A549 (cell line): ENCODE data around the gene CMKLR1. TPM values are rescaled to one million over a fixed set of nuclear protein-coding genes. Genes with fewer than 3 reads are reported as not detected.

ENCODE experiments used
- ATAC-seq, 2 experiments: fragments of 200-7000 bp in 1 of 2; fragments of >200 bp in 1 of 2; cut with Nextera tagmentation in 1 of 2; cut with Tn5 transposase in 1 of 2; 3 replicates each; pipeline versions ENCODE4 v1.8.0 to v1.9.1; 2018 to 2020; ENCODE audit warnings: mild to moderate bottlenecking in 1 of 2, moderate library complexity in 1 of 2
- CTCF ChIA-PET: fragments of 300-600 bp; sonication (Branson Sonifier 250); formaldehyde crosslinking; extraction: SDS; loops from one replicate; lab custom pipeline; 2021; ENCODE audit warnings: antibody characterized with exemption, inconsistent platforms; lab: Yijun Ruan, JAX
- POLR2A ChIA-PET: fragments of 350-600 bp; formaldehyde crosslinking; extraction: SDS; loops from one replicate; lab custom pipeline; 2021; ENCODE audit warnings: antibody characterized with exemption, inconsistent platforms; lab: Yijun Ruan, JAX
- DNase-seq, 2 experiments: peaks; one replicate each; pipeline versions ENCODE4 v3.0.0 to v3.0.0-alpha.2; 2011 to 2016; ENCODE audit warnings: low read depth in 1 of 2, low spot score in 1 of 2
- FAIRE-seq: peaks from 2 replicates; lab custom pipeline; 2011; peaks lifted over from hg19 to GRCh38; lab: Jason Lieb, UNC
- H3K27ac ChIP-seq, 2 experiments: fragments of >200 bp; sonication (Bioruptor Twin); formaldehyde crosslinking; 3 replicates each; pipeline ENCODE4 v1.5.1; 2016 to 2017
- H3K4me1 ChIP-seq: fragments of >200 bp; sonication (Bioruptor Twin); formaldehyde crosslinking; 3 replicates; pipeline ENCODE4 v1.6.1; 2016
- H3K4me2 ChIP-seq: fragments of >200 bp; sonication (Bioruptor Twin); formaldehyde crosslinking; 3 replicates; pipeline ENCODE4 v1.6.1; 2016
- H3K4me3 ChIP-seq: fragments of >200 bp; sonication (Bioruptor Twin); formaldehyde crosslinking; 3 replicates; pipeline ENCODE4 v1.5.1; 2016
- H3K9me3 ChIP-seq: fragments of >200 bp; sonication (Bioruptor Twin); formaldehyde crosslinking; 3 replicates; pipeline ENCODE4 v1.6.1; 2016
- CBX8 ChIP-seq: fragments of 200-600 bp; sonication (generic); IDR thresholded peaks from 2 replicates; pipeline ENCODE4 v1.6.1; 2016
- CEBPB ChIP-seq, 2 experiments: fragments of >200 bp in 1 of 2; sonication (Bioruptor Twin) in 1 of 2; formaldehyde crosslinking in 1 of 2; IDR thresholded peaks; 2 replicates each; pipeline ENCODE4 v1.6.1; 2012 to 2016
- CHD2 ChIP-seq: fragments of 150-350 bp; IDR thresholded peaks from 2 replicates; pipeline ENCODE4 v1.6.1; 2014; ENCODE audit warnings: low read length; ENCODE audit not compliant: partially characterized antibody
- CHD4 ChIP-seq: fragments of 200-600 bp; sonication (generic); IDR thresholded peaks from 2 replicates; pipeline ENCODE4 v1.6.1; 2016; ENCODE audit warnings: antibody characterized with exemption, mild to moderate bottlenecking, borderline replicate concordance
- EHF ChIP-seq: fragments of 250-450 bp; sonication (Bioruptor Pico); IDR thresholded peaks from 2 replicates; pipeline ENCODE4 v1.5.0; 2020; ENCODE audit warnings: mild to moderate bottlenecking
- FOSL2 ChIP-seq, 2 experiments: fragments of 450-650 bp in 1 of 2; fragments of >200 bp in 1 of 2; sonication (Bioruptor Twin) in 1 of 2; formaldehyde crosslinking; IDR thresholded peaks; 2 replicates each; pipeline versions ENCODE4 v1.5.0 to v1.6.1; 2016 to 2020; ENCODE audit warnings: mild to moderate bottlenecking in 1 of 2, moderate library complexity in 1 of 2
- FOXS1 ChIP-seq: fragments of 250-450 bp; sonication (Bioruptor Pico); IDR thresholded peaks from 2 replicates; pipeline ENCODE4 v1.5.0; 2020; ENCODE audit warnings: mild to moderate bottlenecking, moderate library complexity
- HDAC2 ChIP-seq: fragments of 200-600 bp; sonication (generic); IDR thresholded peaks from 2 replicates; pipeline ENCODE4 v1.6.1; 2016
- HEYL ChIP-seq: fragments of 250-450 bp; sonication (Bioruptor Pico); IDR thresholded peaks from 2 replicates; pipeline ENCODE4 v1.8.0; 2021; ENCODE audit warnings: mild to moderate bottlenecking, moderate library complexity
- HOXB5 ChIP-seq: fragments of 250-450 bp; sonication (Bioruptor Pico); IDR thresholded peaks from 2 replicates; pipeline ENCODE4 v1.5.0; 2020; ENCODE audit warnings: mild to moderate bottlenecking, moderate library complexity
- JUN ChIP-seq, 2 experiments: fragments of >200 bp; sonication (Bioruptor Twin); formaldehyde crosslinking; IDR thresholded peaks; 2 replicates in 1 of 2; 3 replicates in 1 of 2; pipeline ENCODE4 v1.6.1; 2016 to 2017
- KDM5A ChIP-seq: fragments of 200-600 bp; sonication (generic); IDR thresholded peaks from 2 replicates; pipeline ENCODE4 v1.6.1; 2016; ENCODE audit warnings: antibody characterized with exemption, mild to moderate bottlenecking
- MAZ ChIP-seq: fragments of 150-350 bp; IDR thresholded peaks from 2 replicates; pipeline ENCODE4 v1.6.1; 2014; ENCODE audit warnings: antibody characterized with exemption, low read depth, low read length, borderline replicate concordance
- MYC ChIP-seq: IDR thresholded peaks from 2 replicates; pipeline ENCODE4 v1.6.1; 2012; ENCODE audit warnings: mild to moderate bottlenecking, inconsistent platforms, low read length, improper control_type of control experiment, borderline replicate concordance
- PHF8 ChIP-seq: fragments of 200-600 bp; sonication (generic); IDR thresholded peaks from 2 replicates; pipeline ENCODE4 v1.6.1; 2016; ENCODE audit warnings: low read depth, mild to moderate bottlenecking, antibody characterized with exemption, moderate library complexity, borderline replicate concordance
- POLR2A ChIP-seq: IDR thresholded peaks from 2 replicates; pipeline ENCODE4 v1.6.1; 2012; ENCODE audit warnings: mild to moderate bottlenecking, low read length
- POLR2AphosphoS2 ChIP-seq: conservative IDR thresholded peaks from 2 replicates; pipeline ENCODE4 v1.6.1; 2012; ENCODE audit warnings: low read length, improper control_type of control experiment, inconsistent platforms
- RAD21 ChIP-seq, 2 experiments: fragments of >200 bp in 1 of 2; sonication (Bioruptor Twin) in 1 of 2; formaldehyde crosslinking in 1 of 2; IDR thresholded peaks in 1 of 2; conservative IDR thresholded peaks in 1 of 2; 2 replicates in 1 of 2; 3 replicates in 1 of 2; pipeline ENCODE4 v1.6.1; 2012 to 2018; ENCODE audit warnings: inconsistent platforms in 1 of 2
- RFX5 ChIP-seq: fragments of 450-650 bp; IDR thresholded peaks from 2 replicates; pipeline ENCODE4 v1.7.1; 2014; ENCODE audit warnings: antibody characterized with exemption, mild to moderate bottlenecking, moderate library complexity
- SMC3 ChIP-seq: fragments of >200 bp; sonication (Bioruptor Twin); formaldehyde crosslinking; IDR thresholded peaks from 3 replicates; pipeline ENCODE4 v1.6.1; 2018; ENCODE audit warnings: inconsistent platforms
- SREBF2 ChIP-seq: fragments of 450-650 bp; IDR thresholded peaks from 2 replicates; pipeline ENCODE4 v1.6.1; 2014; ENCODE audit warnings: mild to moderate bottlenecking, moderate library complexity
- TFCP2L1 ChIP-seq: fragments of 250-450 bp; sonication (Bioruptor Pico); IDR thresholded peaks from 2 replicates; pipeline ENCODE4 v1.5.0; 2021; ENCODE audit warnings: mild to moderate bottlenecking
- ZFP36 ChIP-seq: fragments of 450-650 bp; IDR thresholded peaks from 2 replicates; pipeline ENCODE4 v1.6.1; 2014; ENCODE audit warnings: borderline replicate concordance; ENCODE audit not compliant: partially characterized antibody
- WGBS: methylation state at CpG from one replicate; pipeline ENCODE4 v1.1.6; 2017; ENCODE audit errors: missing lambda C conversion rate; 5-methylcytosine and 5-hydroxymethylcytosine counted together
- polyA plus RNA-seq, 4 experiments: library from polyadenylated mRNA; depleted of rRNA in 3 of 4; stranded (reverse); fragments of >200 nt; fragmentation: RNase III in 1 of 4; extraction: RNeasy Plus Mini Kit Qiagen cat#74134 plus additional on column Dnase treatment in 1 of 4; gene quantifications; 2 replicates in 3 of 4; 3 replicates in 1 of 4; pipeline ENCODE4 v1.2.3, GENCODE V29; 2011 to 2017
- TF ChIP-seq, protein P1 (sequence below): fragments of >200 bp; sonication (Bioruptor Twin); formaldehyde crosslinking; IDR thresholded peaks from 2 replicates; pipeline ENCODE4 v1.6.1; 2016
- TF ChIP-seq, protein P2 (sequence below): IDR thresholded peaks from 2 replicates; pipeline ENCODE4 v1.6.1; 2012; ENCODE audit warnings: low read depth, borderline replicate concordance
- TF ChIP-seq, protein P3 (sequence below): fragments of 200-600 bp; sonication (generic); IDR thresholded peaks from 2 replicates; pipeline ENCODE4 v1.6.1; 2016; ENCODE audit warnings: antibody characterized with exemption, mild to moderate bottlenecking, moderate library complexity
- TF ChIP-seq, protein P4 (sequence below): fragments of 250-450 bp; sonication (Bioruptor Pico); IDR thresholded peaks from 2 replicates; pipeline ENCODE4 v1.5.0; 2020; ENCODE audit warnings: low read depth, mild to moderate bottlenecking, moderate library complexity

Gene CMKLR1
- polyA plus RNA-seq, 2 of the 4 experiments (the other 2 are of a cell fraction): not detected

GRCh38 chr12:108260039-108260438 is 79.1 kb downstream of the CMKLR1 start:
- Histone ChIP-seq H3K27ac (no peak overlapping the region), H3K4me3 (no peak overlapping the region), H3K4me2 (no peak overlapping the region), H3K9me3 (peaks cover 19% of the 10 kb centered on the region; the same call in 2 of the 3 replicates), H3K4me1 (no peaks in the 10 kb centered on the region)
- POLR2A ChIA-PET: no interaction called here
- DNase-seq (no peak), ATAC-seq (no peak), FAIRE-seq (no peak)
- 2% methylated on average over 3 of the region's 3 CpGs for WGBS
- no peak for TF ChIP-seq CHD2
- no peak for TF ChIP-seq PHF8
- TF ChIP-seq EHF (CRISPR knock-in tag): no peak
- TF ChIP-seq, protein P1, sequence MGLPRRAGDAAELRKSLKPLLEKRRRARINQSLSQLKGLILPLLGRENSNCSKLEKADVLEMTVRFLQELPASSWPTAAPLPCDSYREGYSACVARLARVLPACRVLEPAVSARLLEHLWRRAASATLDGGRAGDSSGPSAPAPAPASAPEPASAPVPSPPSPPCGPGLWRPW: no peak
- TF ChIP-seq POLR2A: no peak
- TF ChIP-seq RAD21 (conservative IDR thresholded peaks at IDR 0.05 in 1 of 2, IDR thresholded peaks at IDR 0.05 in 1 of 2): no peak
- CTCF ChIA-PET: no interaction called here

GRCh38 chr12:108257610-108258106 is 81.5 kb downstream of the CMKLR1 start:
- Histone ChIP-seq H3K4me2 (no peak overlapping the region), H3K4me3 (no peak overlapping the region), H3K27ac (no peak overlapping the region), H3K9me3 (peaks cover 19% of the 10 kb centered on the region; the same call in 2 of the 3 replicates), H3K4me1 (no peaks in the 10 kb centered on the region)
- no peak for DNase-seq
- POLR2A ChIA-PET: no interaction called here
- 30% methylated on average over 4 of the region's 4 CpGs for WGBS
- TF ChIP-seq CEBPB (IDR thresholded peaks at IDR 0.05): no peak
- TF ChIP-seq FOXS1 (CRISPR knock-in tag): no peak
- TF ChIP-seq MYC: no peak
- TF ChIP-seq, protein P2, sequence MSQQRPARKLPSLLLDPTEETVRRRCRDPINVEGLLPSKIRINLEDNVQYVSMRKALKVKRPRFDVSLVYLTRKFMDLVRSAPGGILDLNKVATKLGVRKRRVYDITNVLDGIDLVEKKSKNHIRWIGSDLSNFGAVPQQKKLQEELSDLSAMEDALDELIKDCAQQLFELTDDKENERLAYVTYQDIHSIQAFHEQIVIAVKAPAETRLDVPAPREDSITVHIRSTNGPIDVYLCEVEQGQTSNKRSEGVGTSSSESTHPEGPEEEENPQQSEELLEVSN: no peak
- TF ChIP-seq MAZ: no peak
- TF ChIP-seq, protein P1: no peak
- no peak for TF ChIP-seq POLR2AphosphoS2
- no peak for TF ChIP-seq HEYL (CRISPR knock-in tag)
- TF ChIP-seq FOSL2 (IDR thresholded peaks at IDR 0.05): no peak
- TF ChIP-seq FOSL2 (CRISPR knock-in tag; IDR thresholded peaks at IDR 0.05): no peak
- TF ChIP-seq JUN (IDR thresholded peaks at IDR 0.05): no peak
- TF ChIP-seq SREBF2: no peak
- TF ChIP-seq, all 56 proteins: peak for 0
- FAIRE-seq (no peak), ATAC-seq (no peak)
- CTCF ChIA-PET: no interaction called here

GRCh38 chr12:108257004-108257403 is 82.1 kb downstream of the CMKLR1 start:
- ChIA-PET CTCF (interaction anchor here (0.7 kb wide), 1 partner anchor 10 kb away, joined by 3 read pairs; no protein-coding TSS in a partner anchor), POLR2A (no interaction called here)
- 3% methylated on average over 3 of the region's 3 CpGs for WGBS
- ATAC-seq: no peak
- TF ChIP-seq TFCP2L1 (CRISPR knock-in tag) (no peak), CEBPB (IDR thresholded peaks at IDR 0.05) (no peak), HOXB5 (no peak)
- no peaks in the 10 kb centered on the region for H3K4me1 ChIP-seq
- no peak overlapping the region for H3K4me2 ChIP-seq
- H3K4me3 ChIP-seq: no peak overlapping the region
- no peak overlapping the region for H3K27ac ChIP-seq
- FAIRE-seq: no peak
- no peak for DNase-seq
- peaks cover 19% of the 10 kb centered on the region; the same call in 2 of the 3 replicates for H3K9me3 ChIP-seq

GRCh38 chr12:108255252-108255602 is 83.9 kb downstream of the CMKLR1 start:
- ChIA-PET POLR2A (no interaction called here), CTCF (interaction anchor here (0.8 kb wide), 1 partner anchor 91 kb away, joined by 3 read pairs; no protein-coding TSS in a partner anchor)
- no peak overlapping the region for H3K4me3 ChIP-seq
- FAIRE-seq (no peak), DNase-seq (no peak), ATAC-seq (no peak)
- no peaks in the 10 kb centered on the region for H3K4me1 ChIP-seq
- peaks cover 9% of the 10 kb centered on the region; the same call in 2 of the 3 replicates for H3K9me3 ChIP-seq
- H3K4me2 ChIP-seq: no peak overlapping the region
- H3K27ac ChIP-seq: no peak overlapping the region
- 30% methylated on average over 3 of the region's 3 CpGs for WGBS
- TF ChIP-seq SMC3: no peak
- TF ChIP-seq, protein P3, sequence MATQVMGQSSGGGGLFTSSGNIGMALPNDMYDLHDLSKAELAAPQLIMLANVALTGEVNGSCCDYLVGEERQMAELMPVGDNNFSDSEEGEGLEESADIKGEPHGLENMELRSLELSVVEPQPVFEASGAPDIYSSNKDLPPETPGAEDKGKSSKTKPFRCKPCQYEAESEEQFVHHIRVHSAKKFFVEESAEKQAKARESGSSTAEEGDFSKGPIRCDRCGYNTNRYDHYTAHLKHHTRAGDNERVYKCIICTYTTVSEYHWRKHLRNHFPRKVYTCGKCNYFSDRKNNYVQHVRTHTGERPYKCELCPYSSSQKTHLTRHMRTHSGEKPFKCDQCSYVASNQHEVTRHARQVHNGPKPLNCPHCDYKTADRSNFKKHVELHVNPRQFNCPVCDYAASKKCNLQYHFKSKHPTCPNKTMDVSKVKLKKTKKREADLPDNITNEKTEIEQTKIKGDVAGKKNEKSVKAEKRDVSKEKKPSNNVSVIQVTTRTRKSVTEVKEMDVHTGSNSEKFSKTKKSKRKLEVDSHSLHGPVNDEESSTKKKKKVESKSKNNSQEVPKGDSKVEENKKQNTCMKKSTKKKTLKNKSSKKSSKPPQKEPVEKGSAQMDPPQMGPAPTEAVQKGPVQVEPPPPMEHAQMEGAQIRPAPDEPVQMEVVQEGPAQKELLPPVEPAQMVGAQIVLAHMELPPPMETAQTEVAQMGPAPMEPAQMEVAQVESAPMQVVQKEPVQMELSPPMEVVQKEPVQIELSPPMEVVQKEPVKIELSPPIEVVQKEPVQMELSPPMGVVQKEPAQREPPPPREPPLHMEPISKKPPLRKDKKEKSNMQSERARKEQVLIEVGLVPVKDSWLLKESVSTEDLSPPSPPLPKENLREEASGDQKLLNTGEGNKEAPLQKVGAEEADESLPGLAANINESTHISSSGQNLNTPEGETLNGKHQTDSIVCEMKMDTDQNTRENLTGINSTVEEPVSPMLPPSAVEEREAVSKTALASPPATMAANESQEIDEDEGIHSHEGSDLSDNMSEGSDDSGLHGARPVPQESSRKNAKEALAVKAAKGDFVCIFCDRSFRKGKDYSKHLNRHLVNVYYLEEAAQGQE: no peak
- TF ChIP-seq RFX5: no peak
- TF ChIP-seq CHD4: no peak
- no peak for TF ChIP-seq CBX8
- TF ChIP-seq ZFP36: no peak
- no peak for TF ChIP-seq KDM5A
- TF ChIP-seq CEBPB (IDR thresholded peaks at IDR 0.05): no peak
- TF ChIP-seq HDAC2: no peak
- TF ChIP-seq, protein P4, sequence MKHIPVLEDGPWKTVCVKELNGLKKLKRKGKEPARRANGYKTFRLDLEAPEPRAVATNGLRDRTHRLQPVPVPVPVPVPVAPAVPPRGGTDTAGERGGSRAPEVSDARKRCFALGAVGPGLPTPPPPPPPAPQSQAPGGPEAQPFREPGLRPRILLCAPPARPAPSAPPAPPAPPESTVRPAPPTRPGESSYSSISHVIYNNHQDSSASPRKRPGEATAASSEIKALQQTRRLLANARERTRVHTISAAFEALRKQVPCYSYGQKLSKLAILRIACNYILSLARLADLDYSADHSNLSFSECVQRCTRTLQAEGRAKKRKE: no peak
